Colonic mucosa (tissue), 4 donors: ENCODE data around the gene PCP4L1. TPM values are rescaled to one million over a fixed set of nuclear protein-coding genes. Genes with fewer than 3 reads are reported as not detected.

ENCODE experiments used
- DNase-seq: peaks from one replicate; pipeline ENCODE4 v3.0.0-alpha.2; 2020
- H3K27ac ChIP-seq: fragments of 200-600 bp; one replicate; pipeline ENCODE4 v1.8.0; 2021
- H3K27me3 ChIP-seq: fragments of 200-600 bp; one replicate; pipeline ENCODE4 v1.8.0; 2021
- H3K36me3 ChIP-seq: fragments of 200-600 bp; one replicate; pipeline ENCODE4 v1.8.0; 2021
- H3K4me1 ChIP-seq: fragments of 200-600 bp; one replicate; pipeline ENCODE4 v1.8.0; 2021; ENCODE audit warnings: mild to moderate bottlenecking
- H3K4me3 ChIP-seq: fragments of 200-600 bp; one replicate; pipeline ENCODE4 v1.8.0; 2021
- H3K9ac ChIP-seq, 2 donors: one replicate each; pipeline ENCODE4 v1.7.0; 2013; ENCODE audit warnings: control low read depth in 2 of 2, low read depth in 2 of 2, low read length in 2 of 2
- H3K9me3 ChIP-seq: fragments of 200-600 bp; one replicate; pipeline ENCODE4 v1.8.0; 2021
- CTCF ChIP-seq: fragments of 200-600 bp; IDR thresholded peaks from one replicate; pipeline ENCODE4 v1.8.0; 2022; ENCODE audit warnings: antibody characterized with exemption, mild to moderate bottlenecking
- intact Hi-C: fragments of 100-400 bp; cut with DNase I; formaldehyde crosslinking; loops from one replicate; pipeline ENCODE4 v1.14.1; 2022
- total RNA-seq, 2 donors: library from RNA; stranded (reverse); fragmentation: NEBNext Ultra II Directional in 1 of 2; extraction: Animal tissue kit (Norgen Biotek cat#: 25700) in 1 of 2; gene quantifications; one replicate each; pipeline ENCODE4 v1.2.1, GENCODE V29; 2021
- donor health status: healthy.
- donor health status: DM: no; HTN: no; CAD: no.
- donor health status: DM: no; HTN: no; CAD: no.

The PCP4L1 gene
- total RNA-seq, 2 donors from 2014 or later = 0.22 to 1.4 TPM

- Histone ChIP-seq H3K27me3 (peaks cover 35% of the 10 kb centered on the region), H3K9me3 (no peaks in the 10 kb centered on the region), H3K4me1 (peaks cover 7% of the 10 kb centered on the region), H3K9ac (no peak overlapping the region), H3K27ac (no peak overlapping the region), H3K36me3 (no peaks in the 10 kb centered on the region), H3K4me3 (no peak overlapping the region)
- no peak for TF ChIP-seq CTCF
- DNase-seq = no peak
- intact Hi-C loops = no loop called here
These were observed 1.2 kb downstream of the PCP4L1 start for GRCh38 chr1:161259765-161260164.

GRCh38 chr1:161260376-161261260, 2.1 kb downstream of the PCP4L1 start:
- DNase-seq = no peak
- no peaks in the 10 kb centered on the region for H3K9me3 ChIP-seq
- H3K4me1 ChIP-seq = peaks cover 7% of the 10 kb centered on the region
- intact Hi-C loops = no loop called here
- H3K36me3 ChIP-seq = no peaks in the 10 kb centered on the region
- no peak overlapping the region for H3K4me3 ChIP-seq
- H3K9ac ChIP-seq = no peak overlapping the region
- H3K27me3 ChIP-seq = peaks cover 35% of the 10 kb centered on the region
- TF ChIP-seq CTCF = no peak
- no peak overlapping the region for H3K27ac ChIP-seq

GRCh38 chr1:161261261-161262235, 3.0 kb downstream of the PCP4L1 start:
- Histone ChIP-seq H3K4me3 (no peak overlapping the region), H3K4me1 (peaks cover 7% of the 10 kb centered on the region), H3K9ac (no peak overlapping the region), H3K27ac (no peak overlapping the region), H3K27me3 (peaks cover 35% of the 10 kb centered on the region), H3K9me3 (no peaks in the 10 kb centered on the region), H3K36me3 (no peaks in the 10 kb centered on the region)
- DNase-seq = no peak
- intact Hi-C loops = no loop called here
- TF ChIP-seq CTCF = no peak

GRCh38 chr1:161265305-161265704, 6.8 kb downstream of the PCP4L1 start:
- H3K4me1 ChIP-seq = peaks cover 4% of the 10 kb centered on the region
- no peak overlapping the region for H3K9ac ChIP-seq
- H3K36me3 ChIP-seq = no peaks in the 10 kb centered on the region
- no peak overlapping the region for H3K27ac ChIP-seq
- no peak for TF ChIP-seq CTCF
- intact Hi-C loops = no loop called here
- H3K4me3 ChIP-seq = no peak overlapping the region
- H3K27me3 ChIP-seq = peaks cover 10% of the 10 kb centered on the region
- no peak for DNase-seq
- H3K9me3 ChIP-seq = no peaks in the 10 kb centered on the region

- no peak overlapping the region for H3K27ac ChIP-seq
These were observed 7.7 kb downstream of the PCP4L1 start for GRCh38 chr1:161266202-161266601.

More at GRCh38 chr1:161266202-161266601, 7.7 kb downstream of the PCP4L1 start:
- H3K4me1 ChIP-seq = no peaks in the 10 kb centered on the region
- DNase-seq = no peak
- intact Hi-C loops = no loop called here
- no peak overlapping the region for H3K9ac ChIP-seq
- no peaks in the 10 kb centered on the region for H3K36me3 ChIP-seq
- TF ChIP-seq CTCF = no peak
- no peak overlapping the region for H3K4me3 ChIP-seq
- peaks cover 2% of the 10 kb centered on the region for H3K27me3 ChIP-seq
- H3K9me3 ChIP-seq = no peaks in the 10 kb centered on the region
